ENCODE results near the gene PIEZO1. TPM values are rescaled to one million over a fixed set of nuclear protein-coding genes. Genes with fewer than 3 reads are reported as not detected.

PIEZO1 gene
- polyA plus RNA-seq, 1 of the 3 experiments (the other 2 are of a cell fraction) = 184 TPM

- no peak for TF ChIP-seq MXI1 (IDR thresholded peaks at IDR 0.05; ENCODE audit: low read depth, low read length)
- no peak for TF ChIP-seq POLR2AphosphoS5 (IDR thresholded peaks at IDR 0.05; ENCODE audit: low read depth, low read length)
- no peak for TF ChIP-seq SIN3A (IDR thresholded peaks at IDR 0.05; ENCODE audit: borderline replicate concordance, low read depth, low read length)
- TF ChIP-seq NRF1 (IDR thresholded peaks at IDR 0.05; ENCODE audit: low read depth, low read length) = no peak
- no peak for TF ChIP-seq TAF1 (IDR thresholded peaks at IDR 0.05; ENCODE audit: borderline replicate concordance, low read depth, low read length)
- TF ChIP-seq MAX (IDR thresholded peaks at IDR 0.05; ENCODE audit: low read depth) = no peak
- no peak for TF ChIP-seq YY1 (IDR thresholded peaks at IDR 0.05; ENCODE audit: low read depth)
- no peak for TF ChIP-seq RAD21 (IDR thresholded peaks at IDR 0.05; ENCODE audit: low read length)
Measured at GRCh38 chr16:88744577-88745521, 40.2 kb downstream of the PIEZO1 start (continued).

- no peak overlapping the region for H2AFZ ChIP-seq (ENCODE audit: low read depth)
- H3K9me2 ChIP-seq = no peaks in the 10 kb centered on the region
- POLR2A ChIA-PET = no interaction called here
- 56% methylated on average over 13 of the region's 32 CpGs for WGBS (ENCODE audit: low lambda C conversion rate)
- CTCF ChIA-PET = interaction anchor here (0.7 to 30.9 kb wide), 16 partner anchors 4 to 472 kb away, joined by 3 to 540 read pairs (median 4); partner anchors contain the start of gene PIEZO1
- no peak overlapping the region for H3K27ac ChIP-seq (ENCODE audit: low read depth in 2 of 2, low read length in 1 of 2)
- H3K4me1 ChIP-seq (ENCODE audit: control insufficient read depth in 1 of 2, insufficient read depth in 2 of 2, low read depth in 1 of 2, low read length in 1 of 2) = peaks cover 0 to 3% of the 10 kb centered on the region in 2 experiments; a peak in 1 of 4 replicates
- peak; percentile 64 for TF ChIP-seq RAD21 (IDR thresholded peaks at IDR 0.05; ENCODE audit: low read length)
- peak; percentile 87 for TF ChIP-seq SMC3 (IDR thresholded peaks at IDR 0.05; ENCODE audit: low read depth, low read length)
- peak; percentile 81 for TF ChIP-seq CTCF (IDR thresholded peaks at IDR 0.05)
- TF ChIP-seq JUND (IDR thresholded peaks at IDR 0.05) = no peak
- H3K4me3 ChIP-seq (ENCODE audit: low read depth in 2 of 2, low read length in 1 of 2) = peak overlapping the region in 1 of 2 experiments; percentile 9; a peak in 1 of 4 replicates
- peak; percentile 95 for DNase-seq
- peaks cover 0 to 18% of the 10 kb centered on the region in 2 experiments for H3K36me3 ChIP-seq (replicated peaks in 1 of 2; ENCODE audit: control insufficient read depth in 1 of 2, insufficient read depth in 2 of 2, low read length in 1 of 2)
- H3K27me3 ChIP-seq (ENCODE audit: insufficient read depth) = no peaks in the 10 kb centered on the region
- peaks cover 42% of the 10 kb centered on the region; the same call in 1 of the 2 replicates for H3K79me2 ChIP-seq (ENCODE audit: insufficient read depth)
- H3K4me2 ChIP-seq = no peak overlapping the region
- peaks cover 30% of the 10 kb centered on the region for H4K20me1 ChIP-seq (ENCODE audit: insufficient read depth)
- no peaks in the 10 kb centered on the region for H3K9me3 ChIP-seq
- peaks cover 4% of the 10 kb centered on the region for H3F3A ChIP-seq (replicated peaks; ENCODE audit: insufficient read depth)
- no peak overlapping the region for H3K9ac ChIP-seq
Measured at GRCh38 chr16:88743693-88744576, 41.1 kb downstream of the PIEZO1 start.

Data from SK-N-SH (cell line).